Erythroblast (primary cell): ENCODE measurements around the gene FAM219A.
"Not testable (repeated sequence)": the region's sequence is repeated elsewhere in the genome, so short reads cannot be mapped to it uniquely, and the experiment has no call there.

ENCODE experiments used
- DNase-seq, 2 experiments: peaks; one replicate each; lab custom pipeline; 2025; lab: John Stamatoyannopoulos, UW
- GATA1 ChIP-seq: IDR thresholded peaks from 2 replicates; pipeline ENCODE4 v1.6.1; 2011; ENCODE audit warnings: low read depth, mild to moderate bottlenecking, control low read depth, low read length, moderate library complexity
- POLR2A ChIP-seq: IDR thresholded peaks from 2 replicates; pipeline ENCODE4 v1.6.1; 2011; ENCODE audit warnings: mild to moderate bottlenecking, low read length

Gene FAM219A

GRCh38 chr9:34446468-34446891, 11.9 kb downstream of the FAM219A start:
- TF ChIP-seq POLR2A, result no peak
- no peak for DNase-seq

DNA sequence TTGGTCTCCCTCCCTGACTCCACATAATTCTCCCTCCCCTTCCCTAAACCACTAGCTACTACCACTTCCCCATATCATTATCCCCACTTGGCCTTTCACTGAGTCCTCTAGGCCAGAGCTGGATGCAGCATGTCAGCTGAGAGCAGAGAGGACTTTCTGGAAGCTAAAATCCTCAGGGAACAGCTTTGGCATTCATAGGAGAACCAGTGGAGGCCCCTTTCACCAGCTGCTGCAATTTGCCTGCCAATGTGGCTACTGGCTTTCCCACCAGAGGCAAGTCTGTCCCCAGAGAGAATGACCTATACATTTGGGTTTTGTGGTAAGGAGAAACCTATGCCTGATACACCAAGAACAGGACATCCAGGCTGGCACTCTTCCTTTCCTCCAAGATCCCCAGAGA, 14.4 kb downstream of the FAM219A start:
- no peak for DNase-seq
- TF ChIP-seq POLR2A (no peak), GATA1 (no peak)

DNA sequence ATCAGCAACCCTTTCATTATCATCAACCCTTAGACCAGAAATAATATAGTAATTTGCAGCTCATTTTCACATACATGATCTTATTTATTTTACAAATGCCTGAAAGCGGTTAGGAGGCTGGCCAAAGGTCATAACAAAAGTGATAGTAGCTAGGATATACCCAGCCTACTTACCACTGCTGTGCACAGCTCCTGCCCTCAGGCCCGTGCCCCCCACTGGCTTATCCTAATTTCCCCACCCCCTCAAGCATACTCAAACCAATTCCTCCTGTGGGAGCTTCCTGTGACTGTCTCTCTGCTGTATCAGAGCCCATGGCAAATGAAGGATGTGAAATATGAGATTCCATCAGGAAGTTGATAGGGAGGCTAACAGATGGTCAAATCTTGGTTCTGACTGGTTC, 14.8 kb downstream of the FAM219A start:
- no peak for DNase-seq
- no peak for TF ChIP-seq POLR2A
- TF ChIP-seq GATA1, result no peak

GRCh38 chr9:34442770-34443169, 15.6 kb downstream of the FAM219A start:
- no peak for TF ChIP-seq GATA1
- no peak for TF ChIP-seq POLR2A
- DNase-seq, result no peak

DNA sequence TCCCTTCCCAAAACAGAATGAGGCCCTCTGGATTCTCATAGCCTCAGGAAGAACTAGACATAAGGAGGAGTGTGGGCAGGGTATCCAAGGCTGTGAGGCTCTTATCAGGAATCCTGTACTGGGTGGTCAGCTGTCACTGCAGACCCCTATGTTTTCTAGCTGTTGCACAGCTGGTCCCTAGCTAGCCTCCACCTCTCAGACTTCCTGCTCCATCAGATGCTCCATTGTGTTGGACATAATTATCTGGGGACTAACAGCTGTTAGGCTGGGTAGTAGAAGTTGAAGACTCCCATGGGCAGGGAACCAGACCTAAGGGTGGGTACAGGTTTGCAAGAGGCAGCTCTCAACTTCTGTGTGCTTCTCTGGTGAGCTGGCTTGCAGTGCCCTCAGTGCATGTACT, 18.4 kb downstream of the FAM219A start:
- DNase-seq, result no peak
- TF ChIP-seq GATA1 (no peak), POLR2A (no peak)

- DNase-seq, result not testable (repeated sequence)
Measured at GRCh38 chr9:34438465-34438864, 19.9 kb downstream of the FAM219A start.

DNA sequence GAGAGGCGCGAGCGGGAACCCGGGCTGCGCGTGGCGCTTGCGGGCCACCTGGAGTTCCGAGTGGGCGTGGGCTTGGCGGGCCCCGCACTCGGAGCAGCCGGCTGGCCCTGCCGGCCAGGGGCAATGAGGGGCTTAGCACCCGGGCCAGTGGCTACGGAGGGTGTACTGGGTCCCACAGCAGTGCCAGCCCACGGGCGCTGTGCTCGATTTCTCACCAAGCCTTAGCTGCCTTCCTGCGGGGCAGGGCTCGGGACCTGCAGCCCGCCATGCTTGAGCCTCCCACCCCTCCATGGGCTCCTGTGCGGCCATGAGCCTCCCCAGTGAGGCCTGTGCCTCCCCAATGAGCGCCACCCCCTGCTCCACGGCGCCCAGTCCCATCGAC, 20.5 kb downstream of the FAM219A start:
- not testable (repeated sequence) for DNase-seq

GRCh38 chr9:34437006-34437925, 21.1 kb downstream of the FAM219A start:
- TF ChIP-seq GATA1 (no peak), POLR2A (no peak)
- peak; percentile 80 to 90 for DNase-seq

DNA sequence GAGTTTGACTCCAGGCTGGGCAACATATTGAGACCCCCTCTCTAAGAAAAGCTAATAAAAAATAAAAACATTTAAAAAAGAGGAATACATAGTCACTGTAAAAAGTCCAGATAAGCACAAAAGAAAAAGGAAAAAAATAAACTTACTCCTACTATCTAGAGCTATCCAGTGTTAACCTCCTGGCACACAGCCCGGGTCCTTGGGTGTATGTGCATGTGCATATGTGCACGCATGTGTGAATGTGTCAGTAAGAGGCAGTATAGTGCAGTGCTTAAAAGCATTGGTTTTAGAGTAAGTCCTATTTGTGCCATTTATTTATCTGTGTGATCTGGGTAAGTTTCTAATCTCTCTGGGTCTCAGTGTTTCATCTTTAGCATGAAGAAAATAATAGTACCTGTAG, 26.7 kb downstream of the FAM219A start:
- DNase-seq, result peak in 1 of 2 experiments; percentile 4
- TF ChIP-seq GATA1 (no peak), POLR2A (no peak)

GRCh38 chr9:34430843-34431437, 27.4 kb downstream of the FAM219A start:
- peak; percentile 69 to 73 for DNase-seq
- no peak for TF ChIP-seq GATA1
- no peak for TF ChIP-seq POLR2A

DNA sequence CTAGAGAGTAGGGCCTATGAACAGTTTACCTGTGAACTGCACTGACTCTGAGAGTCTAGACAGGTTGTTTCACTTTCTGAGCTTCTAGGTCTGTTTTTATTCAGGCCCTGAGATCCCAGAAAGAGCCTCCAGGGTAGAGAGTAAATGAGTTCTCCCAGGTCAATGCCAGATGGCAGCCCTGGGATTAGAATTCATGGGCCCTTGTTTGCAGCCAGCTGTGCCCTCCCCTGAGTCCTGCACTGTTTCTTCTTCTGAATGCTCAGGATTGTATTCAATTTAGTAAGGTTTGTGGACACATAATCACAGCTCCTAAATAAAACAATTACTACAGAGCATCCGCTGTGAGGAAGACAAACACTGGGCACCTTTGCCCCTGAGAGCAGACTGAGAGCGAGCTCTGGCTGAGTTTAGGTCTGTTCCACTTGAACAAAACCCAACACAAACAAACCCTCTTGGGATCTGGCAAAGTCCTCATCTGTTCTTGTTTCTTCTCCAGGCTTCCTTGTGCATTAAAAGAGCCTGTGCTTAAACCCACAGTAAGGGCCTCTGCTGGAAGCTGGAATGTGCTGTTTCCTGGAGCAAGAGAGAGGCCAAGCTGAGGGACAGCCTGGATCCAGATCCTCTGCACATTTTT, 29.9 kb downstream of the FAM219A start:
- no peak for DNase-seq
- TF ChIP-seq POLR2A (no peak), GATA1 (no peak)

- TF ChIP-seq POLR2A (no peak), GATA1 (no peak)
- peak; percentile 29 to 49 for DNase-seq
Measured at GRCh38 chr9:34426347-34427074, 31.9 kb downstream of the FAM219A start.

DNA sequence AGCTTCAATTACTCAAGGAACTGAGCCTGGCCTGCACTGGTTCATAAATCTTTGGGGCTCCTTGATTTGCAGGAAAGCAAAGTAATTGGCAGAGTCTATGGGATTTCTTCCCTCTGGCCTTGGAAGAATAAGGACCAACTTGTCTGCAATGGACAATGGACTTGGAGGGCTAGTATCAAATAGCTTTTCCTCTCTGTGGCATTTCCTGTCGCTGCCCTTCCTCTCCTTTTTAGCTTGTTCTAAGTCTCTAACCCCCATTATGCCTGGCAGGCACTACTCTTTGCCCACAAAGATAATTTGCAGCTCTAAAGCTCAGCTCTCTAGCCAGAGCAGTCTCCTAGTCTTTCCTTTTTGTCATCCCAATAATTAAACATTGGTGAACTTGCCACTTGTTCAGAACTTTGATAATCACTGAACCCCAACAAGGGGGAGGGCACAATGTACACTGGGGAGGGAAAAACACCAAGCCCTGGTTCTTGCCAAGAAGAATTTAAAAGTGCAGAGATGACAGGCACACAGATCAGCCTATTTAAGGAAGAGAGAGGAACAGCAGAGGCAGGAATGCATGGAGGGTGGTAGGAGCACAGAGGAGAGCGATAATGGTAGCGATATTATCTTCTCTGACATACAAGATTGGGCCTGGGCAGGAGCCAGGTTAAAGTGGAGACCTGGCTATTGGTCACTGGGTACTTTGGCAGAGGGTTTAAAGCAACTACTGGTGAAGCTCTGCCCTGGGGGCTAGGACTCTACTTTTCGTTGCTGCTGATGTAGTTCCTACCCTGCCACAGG, 38.5 kb downstream of the FAM219A start:
- TF ChIP-seq GATA1 (no peak), POLR2A (no peak)

GRCh38 chr9:34417734-34418133, 40.6 kb downstream of the FAM219A start:
- no peak for DNase-seq
- TF ChIP-seq POLR2A (no peak), GATA1 (no peak)

More for the DNA sequence above, 38.5 kb downstream of the FAM219A start:
- DNase-seq, result no peak
